H1 (cell line): ENCODE measurements around the gene RNF6. TPM values are rescaled to one million over a fixed set of nuclear protein-coding genes. Genes with fewer than 3 reads are reported as not detected.

Experiments used
- CTCF ChIA-PET: fragments of 300-600 bp; sonication (Branson Sonifier 250); formaldehyde crosslinking; loops from one replicate; lab custom pipeline; 2021; ENCODE audit not compliant: partially characterized antibody; lab: Charles Lee
- POLR2A ChIA-PET: fragments of 300-600 bp; sonication (Branson Sonifier 250); formaldehyde crosslinking; loops from one replicate; lab custom pipeline; 2021; ENCODE audit warnings: inconsistent platforms; ENCODE audit not compliant: partially characterized antibody; lab: Charles Lee
- DNase-seq, 2 experiments: peaks; one replicate each; pipeline versions ENCODE4 v3.0.0 to v3.0.0-alpha.2; 2010 to 2022; ENCODE audit warnings: low spot score in 2 of 2, low read depth in 1 of 2, mixed read lengths in 1 of 2
- FAIRE-seq: peaks from 2 replicates; lab custom pipeline; 2011; peaks lifted over from hg19 to GRCh38; lab: Jason Lieb, UNC
- H2AFZ ChIP-seq: 2 replicates; pipeline ENCODE4 v1.8.1; 2012; ENCODE audit warnings: low read length, inconsistent platforms
- H2AK5ac ChIP-seq: 2 replicates; pipeline ENCODE4 v1.6.1; 2013; ENCODE audit warnings: low read depth, low read length
- H2BK120ac ChIP-seq: replicated peaks from 2 replicates; pipeline ENCODE3; 2013; ENCODE audit warnings: low read depth, low read length, inconsistent platforms
- H2BK12ac ChIP-seq: 2 replicates; pipeline ENCODE4 v1.6.1; 2013; ENCODE audit warnings: low read depth, low read length
- H2BK15ac ChIP-seq: 2 replicates; pipeline ENCODE4 v1.6.1; 2013; ENCODE audit warnings: low read length
- H2BK20ac ChIP-seq: 2 replicates; pipeline ENCODE4 v1.6.1; 2013; ENCODE audit warnings: low read length
- H2BK5ac ChIP-seq: 2 replicates; pipeline ENCODE4 v1.6.1; 2013; ENCODE audit warnings: low read depth, low read length
- H3K14ac ChIP-seq: 2 replicates; pipeline ENCODE4 v1.6.1; 2013; ENCODE audit warnings: inconsistent platforms; ENCODE audit not compliant: insufficient read length
- H3K18ac ChIP-seq: 2 replicates; pipeline ENCODE4 v1.6.1; 2013; ENCODE audit warnings: low read length; ENCODE audit errors: extremely low read depth
- H3K23ac ChIP-seq: 2 replicates; pipeline ENCODE4 v1.6.1; 2013; ENCODE audit warnings: inconsistent platforms; ENCODE audit not compliant: insufficient read length
- H3K23me2 ChIP-seq: 2 replicates; pipeline ENCODE4 v1.6.1; 2013; ENCODE audit warnings: low read depth, low read length
- H3K27ac ChIP-seq: 2 replicates; pipeline ENCODE4 v1.6.1; 2011; ENCODE audit warnings: low read depth, low read length, inconsistent platforms
- H3K27me3 ChIP-seq, 4 experiments: replicated peaks in 1 of 4; 1 replicate in 1 of 4; 2 replicates in 3 of 4; pipeline versions ENCODE4 v1.6.1 to v1.8.1; 2011 to 2013; ENCODE audit warnings: low read length in 3 of 4, mild to moderate bottlenecking in 3 of 4, inconsistent platforms in 2 of 4, mixed read lengths in 2 of 4, moderate library complexity in 1 of 4; ENCODE audit not compliant: control insufficient read depth in 3 of 4, insufficient read depth in 3 of 4; ENCODE audit errors: extremely low read depth in 1 of 4
- H3K36me3 ChIP-seq, 4 experiments: 2 replicates each; pipeline versions ENCODE4 v1.6.1 to v1.8.1; 2011 to 2013; ENCODE audit warnings: mild to moderate bottlenecking in 4 of 4, low read length in 3 of 4, moderate library complexity in 2 of 4, control low read depth in 1 of 4, inconsistent platforms in 1 of 4; ENCODE audit not compliant: insufficient read depth in 4 of 4, control insufficient read depth in 2 of 4
- H3K4ac ChIP-seq: replicated peaks from 2 replicates; pipeline ENCODE3; 2013; ENCODE audit warnings: low read length, low read depth, mixed read lengths, inconsistent platforms; ENCODE audit not compliant: insufficient read length
- H3K4me1 ChIP-seq, 4 experiments: replicated peaks in 1 of 4; 1 replicate in 1 of 4; 2 replicates in 3 of 4; pipeline versions ENCODE4 v1.6.1 to v1.8.1; 2011 to 2013; ENCODE audit warnings: low read length in 3 of 4, inconsistent platforms in 2 of 4, mixed read lengths in 1 of 4; ENCODE audit not compliant: insufficient read depth in 4 of 4, control insufficient read depth in 3 of 4
- H3K4me2 ChIP-seq, 2 experiments: 2 replicates each; pipeline versions ENCODE4 v1.6.1 to v1.8.1; 2011 to 2013; ENCODE audit warnings: low read depth in 2 of 2, low read length in 2 of 2, control low read depth in 1 of 2, inconsistent platforms in 1 of 2, mild to moderate bottlenecking in 1 of 2; ENCODE audit not compliant: insufficient read depth in 1 of 2
- H3K4me3 ChIP-seq, 4 experiments: fragments of 200-600, 300-600 bp in 1 of 4; sonication (generic), shearing (Covaris generic), sonication (Bioruptor Twin) in 1 of 4; 2 replicates each; pipeline versions ENCODE4 v1.5.1 to v1.8.1; 2011 to 2016; ENCODE audit warnings: low read length in 4 of 4, low read depth in 3 of 4, control low read depth in 2 of 4, inconsistent platforms in 2 of 4, mild to moderate bottlenecking in 2 of 4, mixed read lengths in 1 of 4, moderate library complexity in 1 of 4; ENCODE audit not compliant: insufficient read depth in 2 of 4; ENCODE audit errors: extremely low read depth in 1 of 4
- H3K56ac ChIP-seq: replicated peaks from 2 replicates; pipeline ENCODE3; 2013; ENCODE audit warnings: low read depth, mild to moderate bottlenecking, mixed read lengths, low read length, inconsistent platforms; ENCODE audit not compliant: insufficient read length
- H3K79me1 ChIP-seq: 2 replicates; pipeline ENCODE4 v1.6.1; 2013; ENCODE audit warnings: low read depth, low read length, control low read depth
- H3K79me2 ChIP-seq, 2 experiments: 2 replicates each; pipeline versions ENCODE4 v1.6.1 to v1.8.1; 2012 to 2013; ENCODE audit warnings: low read length in 2 of 2, mild to moderate bottlenecking in 2 of 2, inconsistent platforms in 1 of 2; ENCODE audit not compliant: insufficient read depth in 2 of 2, control insufficient read depth in 1 of 2
- H3K9ac ChIP-seq, 4 experiments: replicated peaks in 1 of 4; 1 replicate in 1 of 4; 2 replicates in 3 of 4; pipeline versions ENCODE4 v1.6.1 to v1.8.1; 2011 to 2013; ENCODE audit warnings: low read depth in 3 of 4, low read length in 3 of 4, control low read depth in 2 of 4, mild to moderate bottlenecking in 2 of 4, moderate library complexity in 2 of 4, inconsistent platforms in 1 of 4; ENCODE audit errors: extremely low read depth in 1 of 4
- H3K9me3 ChIP-seq, 2 experiments: 2 replicates each; pipeline versions ENCODE4 v1.6.1 to v1.8.1; 2012 to 2013; ENCODE audit warnings: mild to moderate bottlenecking in 2 of 2, moderate library complexity in 2 of 2, control low read depth in 1 of 2, inconsistent platforms in 1 of 2, low read depth in 1 of 2, low read length in 1 of 2, mixed read lengths in 1 of 2; ENCODE audit not compliant: insufficient read depth in 2 of 2
- H4K20me1 ChIP-seq, 2 experiments: replicated peaks in 1 of 2; 2 replicates each; pipeline versions ENCODE3 to v1.8.1; 2011 to 2013; ENCODE audit warnings: inconsistent platforms in 2 of 2, low read length in 2 of 2, mild to moderate bottlenecking in 1 of 2; ENCODE audit not compliant: insufficient read depth in 2 of 2, control insufficient read depth in 1 of 2
- H4K5ac ChIP-seq: 2 replicates; pipeline ENCODE4 v1.6.1; 2013; ENCODE audit warnings: low read length, low read depth, mixed read lengths, inconsistent platforms; ENCODE audit not compliant: insufficient read length
- H4K8ac ChIP-seq: 2 replicates; pipeline ENCODE4 v1.8.0; 2013; ENCODE audit warnings: mild to moderate bottlenecking, moderate library complexity, low read length, inconsistent platforms; ENCODE audit not compliant: insufficient read depth; ENCODE audit errors: extremely low read depth
- H4K91ac ChIP-seq: replicated peaks from 2 replicates; pipeline ENCODE3; 2013; ENCODE audit warnings: low read length, mixed read lengths, inconsistent platforms; ENCODE audit not compliant: insufficient read length
- CBX8 ChIP-seq: fragments of 300-800, 300-1000 bp; sonication (generic); IDR thresholded peaks from 2 replicates; pipeline ENCODE4 v1.7.1; 2016; ENCODE audit warnings: low read depth, low read length, borderline replicate concordance
- CHD2 ChIP-seq: IDR thresholded peaks from 2 replicates; pipeline ENCODE4 v1.6.1; 2012; ENCODE audit warnings: low read length, improper control_type of control experiment
- FOSL1 ChIP-seq: IDR thresholded peaks from 2 replicates; pipeline ENCODE4 v1.6.1; 2011; ENCODE audit warnings: mild to moderate bottlenecking, low read depth, low read length, moderate library complexity; ENCODE audit not compliant: insufficient read depth
- HDAC2 ChIP-seq, 2 experiments: fragments of 300-600 bp in 1 of 2; sonication (generic) in 1 of 2; IDR thresholded peaks; 2 replicates each; pipeline ENCODE4 v1.6.1; 2011 to 2012; ENCODE audit warnings: low read depth in 2 of 2, low read length in 2 of 2, mild to moderate bottlenecking in 2 of 2, moderate library complexity in 2 of 2, borderline replicate concordance in 1 of 2, inconsistent platforms in 1 of 2
- KDM1A ChIP-seq: fragments of 200-600, 300-600 bp; sonication (generic); IDR thresholded peaks from 2 replicates; pipeline ENCODE4 v1.7.1; 2016; ENCODE audit warnings: mild to moderate bottlenecking, low read length, borderline replicate concordance
- KDM4A ChIP-seq: IDR thresholded peaks from one replicate; pipeline ENCODE4 v1.7.1; 2012; ENCODE audit warnings: low read depth, mild to moderate bottlenecking, moderate library complexity, low read length, inconsistent platforms; ENCODE audit not compliant: severe bottlenecking
- PHF8 ChIP-seq: fragments of 200-600 bp; sonication (generic); conservative IDR thresholded peaks from 2 replicates; pipeline ENCODE4 v1.7.1; 2012; ENCODE audit warnings: low read depth, mild to moderate bottlenecking, inconsistent platforms, low read length, moderate library complexity
- POLR2AphosphoS5 ChIP-seq: IDR thresholded peaks from 2 replicates; pipeline ENCODE4 v1.6.1; 2011; ENCODE audit warnings: low read depth, low read length
- POU5F1 ChIP-seq: IDR thresholded peaks from 2 replicates; pipeline ENCODE4 v1.6.1; 2011; ENCODE audit warnings: low read depth, mild to moderate bottlenecking, low read length, moderate library complexity
- RFX5 ChIP-seq: IDR thresholded peaks from 2 replicates; pipeline ENCODE4 v1.6.1; 2011; ENCODE audit warnings: low read depth, low read length, improper control_type of control experiment, borderline replicate concordance
- RNF2 ChIP-seq: fragments of 200-900, 300-1000 bp; sonication (generic); IDR thresholded peaks from 2 replicates; pipeline ENCODE4 v1.7.1; 2016; ENCODE audit warnings: borderline replicate concordance, low read depth, mild to moderate bottlenecking, antibody characterized with exemption, low read length; ENCODE audit not compliant: poor library complexity, severe bottlenecking; ENCODE audit errors: missing control alignments
- USF2 ChIP-seq: IDR thresholded peaks from 2 replicates; pipeline ENCODE4 v1.6.1; 2011; ENCODE audit warnings: low read length, improper control_type of control experiment
- YY1 ChIP-seq: IDR thresholded peaks from 2 replicates; pipeline ENCODE4 v1.6.1; 2011; ENCODE audit warnings: low read depth, mild to moderate bottlenecking, low read length
- WGBS, 2 experiments: shearing (Covaris generic) in 1 of 2; methylation state at CpG; one replicate each; pipeline versions ENCODE4 v1.1.6 to v1.1.7; 2013 to 2015; ENCODE audit warnings: low lambda C conversion rate in 2 of 2, mixed read lengths in 2 of 2, inconsistent platforms in 1 of 2, low coverage in 1 of 2, missing lambda C conversion rate in 1 of 2; ENCODE audit not compliant: insufficient replicate concordance in 2 of 2, insufficient coverage in 1 of 2, insufficient read length in 1 of 2; ENCODE audit errors: extremely low coverage in 1 of 2, missing lambda C conversion rate in 1 of 2; 5-methylcytosine and 5-hydroxymethylcytosine counted together
- polyA plus RNA-seq, 7 experiments: library from polyadenylated mRNA; depleted of rRNA in 3 of 7; stranded (reverse) in 5 of 7; unstranded in 2 of 7; fragments of >200 nt in 5 of 7; fragments of 200-250 nt in 2 of 7; gene quantifications; 1 replicate in 5 of 7; 2 replicates in 1 of 7; 4 replicates in 1 of 7; pipeline versions ENCODE4 v1.2.1 to v1.2.3, GENCODE V29; 2011 to 2013; ENCODE audit warnings: missing spikeins in 2 of 7, mixed read lengths in 2 of 7
- total RNA-seq: library from RNA; stranded (reverse); fragmentation: NEBNext Ultra II Directional; extraction: Animal tissue kit (Norgen Biotek cat#: 25700); gene quantifications from 2 replicates; pipeline ENCODE4 v1.2.1, GENCODE V29; 2021

The RNF6 gene
- total and polyA plus RNA-seq, 2 of the 8 experiments (the other 6 are each of a cell fraction or from before 2014, with no cell fraction given), result 4.0 to 13.8 TPM

- DNase-seq (no peak), FAIRE-seq (no peak)
- no peaks in the 10 kb centered on the region; a peak in 2 of 7 replicates for H3K27me3 ChIP-seq
- H4K20me1 ChIP-seq, result no peaks in the 10 kb centered on the region
- no peak overlapping the region for H4K5ac ChIP-seq
- no peak overlapping the region for H4K8ac ChIP-seq
- no peak overlapping the region for H3K4me3 ChIP-seq
- no peak overlapping the region for H2BK12ac ChIP-seq
- no peaks in the 10 kb centered on the region for H3K79me1 ChIP-seq
- H4K91ac ChIP-seq, result no peak overlapping the region
- H3K23ac ChIP-seq, result no peak overlapping the region
- H2AK5ac ChIP-seq, result no peak overlapping the region
- H3K56ac ChIP-seq, result no peak overlapping the region
- H3K4me2 ChIP-seq, result no peak overlapping the region
- ChIA-PET CTCF (interaction anchor here (0.5 kb wide), 1 partner anchor 1111 kb away, joined by 3 read pairs; no protein-coding TSS in a partner anchor), POLR2A (no interaction called here)
- H3K14ac ChIP-seq, result no peak overlapping the region
- H3K79me2 ChIP-seq, result no peaks in the 10 kb centered on the region
- H3K36me3 ChIP-seq, result no peaks in the 10 kb centered on the region
- H2BK15ac ChIP-seq, result no peak overlapping the region
- no peak overlapping the region for H3K18ac ChIP-seq
- no peak overlapping the region for H2BK120ac ChIP-seq
- no peak overlapping the region for H2BK5ac ChIP-seq
- WGBS, 2 experiments, result 97% methylated on average over 2 of the region's 2 CpGs; no CpG with 5 or more reads in 1 of the 2 experiments
- TF ChIP-seq RFX5 (no peak), YY1 (no peak), FOSL1 (no peak), PHF8 (no peak), CBX8 (no peak), POU5F1 (no peak), KDM4A (no peak), RNF2 (no peak), USF2 (no peak), POLR2AphosphoS5 (no peak), HDAC2 (IDR thresholded peaks at IDR 0.05; ENCODE audit: borderline replicate concordance in 1 of 2, low read depth in 2 of 2, low read length in 2 of 2) (no peak), CHD2 (no peak), KDM1A (no peak)
- H3K9me3 ChIP-seq, result no peaks in the 10 kb centered on the region
- H3K4ac ChIP-seq, result no peak overlapping the region
- H2BK20ac ChIP-seq, result no peak overlapping the region
- H3K23me2 ChIP-seq, result no peaks in the 10 kb centered on the region
- H3K4me1 ChIP-seq, result no peaks in the 10 kb centered on the region
- H2AFZ ChIP-seq, result no peak overlapping the region
- H3K27ac ChIP-seq, result no peak overlapping the region
- H3K9ac ChIP-seq, result no peak overlapping the region
Measured at GRCh38 chr13:26228096-26228495, 6.0 kb upstream of the RNF6 start.
